Transverse colon (tissue), 4 donors: ENCODE results near the gene STK11IP. TPM values are rescaled to one million over a fixed set of nuclear protein-coding genes. Genes with fewer than 3 reads are reported as not detected.

Experiments used
- DNase-seq: peaks from one replicate; pipeline ENCODE4 v3.0.0-alpha.2; 2019
- H3K27ac ChIP-seq, 4 donors: fragments of 200-600 bp; sonication (generic); 2 replicates each; pipeline ENCODE4 v1.5.1; 2016 to 2018; ENCODE audit warnings: inconsistent platforms in 4 of 4
- H3K27me3 ChIP-seq: fragments of 200-600 bp; sonication (generic); 2 replicates; pipeline ENCODE4 v1.5.1; 2017; ENCODE audit warnings: inconsistent platforms
- H3K36me3 ChIP-seq, 4 donors: fragments of 200-600 bp; sonication (generic); 2 replicates each; pipeline ENCODE4 v1.5.1; 2017 to 2019; ENCODE audit warnings: inconsistent platforms in 4 of 4
- H3K4me1 ChIP-seq, 4 donors: fragments of 200-600 bp; sonication (generic); 2 replicates each; pipeline ENCODE4 v1.5.1; 2017 to 2020; ENCODE audit warnings: inconsistent platforms in 4 of 4
- H3K4me3 ChIP-seq, 4 donors: fragments of 200-600 bp; sonication (generic); 1 replicate in 1 of 4; 2 replicates in 3 of 4; pipeline versions ENCODE4 v1.5.1 to v1.6.1; 2017 to 2019; ENCODE audit warnings: inconsistent platforms in 4 of 4
- H3K9me3 ChIP-seq, 2 donors: fragments of 200-600 bp; sonication (generic); 2 replicates each; pipeline ENCODE4 v1.5.1; 2017 to 2019; ENCODE audit warnings: inconsistent platforms in 2 of 2
- CTCF ChIP-seq, 5 experiments: fragments of 200-600 bp in 3 of 5; fragments of 450-650 bp in 2 of 5; sonication (generic) in 3 of 5; IDR thresholded peaks; 1 replicate in 2 of 5; 2 replicates in 3 of 5; pipeline ENCODE4 v1.5.1; 2016 to 2017; ENCODE audit warnings: antibody characterized with exemption in 5 of 5, inconsistent platforms in 3 of 5, mild to moderate bottlenecking in 2 of 5, moderate library complexity in 1 of 5
- EP300 ChIP-seq: sonication (generic); formaldehyde crosslinking; IDR thresholded peaks from one replicate; pipeline ENCODE4 v1.6.1; 2017; ENCODE audit warnings: antibody characterized with exemption, low read depth
- POLR2A ChIP-seq: fragments of 450-650 bp; IDR thresholded peaks from one replicate; pipeline ENCODE4 v1.6.1; 2016; ENCODE audit warnings: antibody characterized with exemption, mild to moderate bottlenecking, moderate library complexity
- POLR2AphosphoS5 ChIP-seq, 3 donors: sonication (generic); formaldehyde crosslinking; IDR thresholded peaks; one replicate each; pipeline ENCODE4 v1.6.1; 2016; ENCODE audit warnings: antibody characterized with exemption in 3 of 3
- WGBS, 2 donors: methylation state at CpG; one replicate each; pipeline ENCODE4 v1.1.5; 2018; ENCODE audit warnings: low coverage in 1 of 2; 5-methylcytosine and 5-hydroxymethylcytosine counted together
- in situ Hi-C, 4 donors: fragments of 200-750 bp; cut with MboI; loops; one replicate each; pipeline versions ENCODE4 v1.15.0 to v1.15.1; 2017; ENCODE audit warnings: low sequenced_read_pairs in 3 of 4, low pct_ligation_motif_present in 1 of 4, low pct_unique_long_range_greater_than_20kb in 1 of 4
- intact Hi-C: fragments of 100-400 bp; cut with DNase I; formaldehyde crosslinking; loops from one replicate; pipeline ENCODE4 v1.15.1; 2023; ENCODE audit warnings: low total_unique reads
- total RNA-seq, 4 donors: library from RNA; depleted of rRNA; stranded (reverse); fragments of >200 nt; gene quantifications; one replicate each; pipeline ENCODE4 v1.1.0, GENCODE V29; 2016

The STK11IP gene
- total RNA-seq, 4 donors from 2014 or later: 16.2 to 117 (median 38.2) TPM

- in situ Hi-C loops (no loop called here), intact Hi-C loops (no loop called here)
- H3K27ac ChIP-seq: no peak overlapping the region
- no peak for DNase-seq
- TF ChIP-seq POLR2A (no peak), POLR2AphosphoS5 (IDR thresholded peaks at IDR 0.05) (no peak), EP300 (no peak), CTCF (IDR thresholded peaks at IDR 0.05) (no peak)
- no peak overlapping the region for H3K4me3 ChIP-seq
- H3K36me3 ChIP-seq: no peaks in the 10 kb centered on the region
- H3K9me3 ChIP-seq: no peaks in the 10 kb centered on the region
- 85% methylated on average over 21 of the region's 21 CpGs; no CpG with 5 or more reads in 1 of the 2 donors for WGBS, 2 donors
- H3K27me3 ChIP-seq: peaks cover 5% of the 10 kb centered on the region
- peaks cover 0 to 7% (median 5%) of the 10 kb centered on the region in 4 donors for H3K4me1 ChIP-seq
Measured at GRCh38 chr2:219565130-219566080, 32.3 kb upstream of the STK11IP start.

GRCh38 chr2:219566640-219567039 is 31.0 kb upstream of the STK11IP start:
- H3K36me3 ChIP-seq: no peaks in the 10 kb centered on the region
- no peak overlapping the region for H3K4me3 ChIP-seq
- H3K27me3 ChIP-seq: peaks cover 18% of the 10 kb centered on the region
- TF ChIP-seq POLR2A (no peak), EP300 (no peak), POLR2AphosphoS5 (IDR thresholded peaks at IDR 0.05) (no peak), CTCF (IDR thresholded peaks at IDR 0.05) (no peak)
- DNase-seq: no peak
- intact Hi-C loops: no loop called here
- no peaks in the 10 kb centered on the region for H3K9me3 ChIP-seq
- in situ Hi-C loops: no loop called here
- peaks cover 2 to 16% (median 7%) of the 10 kb centered on the region in 4 donors for H3K4me1 ChIP-seq
- H3K27ac ChIP-seq: no peak overlapping the region
- 86% methylated on average over 11 of the region's 11 CpGs; no CpG with 5 or more reads in 1 of the 2 donors for WGBS, 2 donors

DNA sequence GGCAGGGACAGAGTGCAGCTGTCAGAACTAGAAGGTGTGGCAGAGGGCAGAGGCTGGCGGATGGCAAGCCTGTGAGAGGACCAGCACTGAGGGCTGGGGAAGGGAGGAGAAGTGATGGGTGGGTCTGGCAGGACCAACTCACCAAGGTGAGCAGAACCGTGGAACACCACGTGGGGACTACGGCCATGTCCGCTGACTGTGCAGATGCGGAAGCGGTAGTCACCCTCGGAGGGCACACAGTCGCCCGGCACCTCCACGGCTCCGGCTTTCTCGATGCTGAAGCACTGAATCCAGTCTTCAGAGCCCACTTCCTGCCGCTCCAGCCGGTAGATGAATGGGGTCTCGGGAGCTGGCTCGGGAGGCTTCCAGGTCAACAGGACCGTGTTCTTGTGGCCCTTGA is 30.5 kb upstream of the STK11IP start:
- DNase-seq: no peak
- Histone ChIP-seq H3K27ac (no peak overlapping the region), H3K36me3 (no peaks in the 10 kb centered on the region), H3K4me3 (no peak overlapping the region), H3K9me3 (no peaks in the 10 kb centered on the region), H3K27me3 (peaks cover 20% of the 10 kb centered on the region), H3K4me1 (peaks cover 3 to 17% (median 8%) of the 10 kb centered on the region in 4 donors)
- 92% methylated on average over 18 of the region's 18 CpGs; no CpG with 5 or more reads in 1 of the 2 donors for WGBS, 2 donors
- TF ChIP-seq CTCF (IDR thresholded peaks at IDR 0.05) (no peak), POLR2AphosphoS5 (IDR thresholded peaks at IDR 0.05) (no peak), POLR2A (no peak), EP300 (no peak)
- intact Hi-C loops: no loop called here
- in situ Hi-C loops: no loop called here

DNA sequence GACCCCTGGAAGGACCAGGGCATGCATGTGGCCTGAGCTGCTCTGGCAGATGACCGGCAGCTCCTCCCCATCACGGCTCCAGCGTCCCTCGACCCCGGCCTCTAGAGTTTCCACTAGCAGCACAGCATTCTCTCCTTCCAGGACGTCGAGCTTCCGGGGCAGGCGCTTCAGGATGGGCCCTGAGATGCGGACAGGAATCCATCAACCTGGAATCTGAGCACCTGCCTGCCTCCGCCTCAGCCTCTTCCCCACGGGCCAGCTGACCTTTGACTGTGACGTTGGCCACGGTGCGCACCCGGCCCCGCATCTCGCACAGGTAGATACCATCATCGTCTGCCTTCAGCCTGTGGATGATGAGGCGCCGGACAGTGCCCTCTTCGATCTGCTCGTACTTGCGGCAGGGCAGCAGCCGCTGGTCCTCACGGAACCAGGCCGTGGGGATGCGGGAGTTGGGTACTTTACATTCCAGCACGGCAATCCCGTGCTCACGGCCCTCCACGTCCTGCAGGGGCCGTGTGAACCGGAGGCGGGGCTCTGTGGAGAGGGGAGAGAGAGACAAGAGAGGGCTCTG is 29.8 kb upstream of the STK11IP start:
- intact Hi-C loops (no loop called here), in situ Hi-C loops (no loop called here)
- H3K36me3 ChIP-seq: no peaks in the 10 kb centered on the region
- no peaks in the 10 kb centered on the region for H3K9me3 ChIP-seq
- no peak overlapping the region for H3K4me3 ChIP-seq
- H3K27me3 ChIP-seq: peaks cover 28% of the 10 kb centered on the region
- H3K4me1 ChIP-seq: peaks cover 3 to 17% (median 8%) of the 10 kb centered on the region in 4 donors
- TF ChIP-seq EP300 (no peak), POLR2AphosphoS5 (IDR thresholded peaks at IDR 0.05) (no peak), CTCF (IDR thresholded peaks at IDR 0.05) (no peak), POLR2A (no peak)
- no peak for DNase-seq
- WGBS, 2 donors: 80 to 91% methylated on average over 1 to 35 of the region's 35 CpGs
- H3K27ac ChIP-seq: no peak overlapping the region
